H9 (cell line): ENCODE data around the gene RAB7B. TPM values are rescaled to one million over a fixed set of nuclear protein-coding genes. Genes with fewer than 3 reads are reported as not detected.

Experiments
- DNase-seq: peaks from one replicate; pipeline ENCODE4 v3.0.0-alpha.2; 2017
- H2AFZ ChIP-seq: one replicate; pipeline ENCODE4 v1.6.1; 2013; ENCODE audit warnings: mild to moderate bottlenecking, low read length, control low read depth, moderate library complexity
- H2AK5ac ChIP-seq: 2 replicates; pipeline ENCODE4 v1.6.1; 2013; ENCODE audit warnings: low read length, control low read depth, mixed read lengths; ENCODE audit not compliant: insufficient read length
- H2BK120ac ChIP-seq: one replicate; pipeline ENCODE4 v1.6.1; 2013; ENCODE audit warnings: low read depth, mild to moderate bottlenecking, low read length, control low read depth, inconsistent platforms; ENCODE audit not compliant: poor library complexity, severe bottlenecking
- H2BK12ac ChIP-seq: 2 replicates; pipeline ENCODE4 v1.6.1; 2013; ENCODE audit warnings: low read length, control low read depth, mixed read lengths, low read depth; ENCODE audit not compliant: insufficient read length
- H2BK15ac ChIP-seq: 2 replicates; pipeline ENCODE4 v1.6.1; 2013; ENCODE audit warnings: low read depth, low read length, control low read depth
- H2BK20ac ChIP-seq: one replicate; pipeline ENCODE4 v1.6.1; 2013; ENCODE audit warnings: low read depth, mild to moderate bottlenecking, low read length, control low read depth, inconsistent platforms; ENCODE audit not compliant: poor library complexity, severe bottlenecking
- H2BK5ac ChIP-seq: 2 replicates; pipeline ENCODE4 v1.6.1; 2013; ENCODE audit warnings: low read length, control low read depth, mixed read lengths; ENCODE audit not compliant: insufficient read length
- H3K14ac ChIP-seq: 2 replicates; pipeline ENCODE4 v1.6.1; 2013; ENCODE audit warnings: low read length, control low read depth; ENCODE audit not compliant: insufficient read depth
- H3K18ac ChIP-seq: 2 replicates; pipeline ENCODE4 v1.6.1; 2013; ENCODE audit warnings: low read depth, mild to moderate bottlenecking, mixed read lengths, low read length, control low read depth; ENCODE audit not compliant: insufficient read length
- H3K23ac ChIP-seq: 2 replicates; pipeline ENCODE4 v1.6.1; 2013; ENCODE audit warnings: low read length, control low read depth, mixed read lengths, low read depth; ENCODE audit not compliant: insufficient read length
- H3K23me2 ChIP-seq: 2 replicates; pipeline ENCODE4 v1.6.1; 2013; ENCODE audit warnings: low read depth, mild to moderate bottlenecking, mixed read lengths, low read length, control low read depth; ENCODE audit not compliant: insufficient read length, poor library complexity, severe bottlenecking
- H3K27ac ChIP-seq: 2 replicates; pipeline ENCODE4 v1.5.1; 2013; ENCODE audit warnings: low read length, control low read depth, mixed read lengths, low read depth; ENCODE audit not compliant: insufficient read length
- H3K27me3 ChIP-seq: 2 replicates; pipeline ENCODE4 v1.6.1; 2013; ENCODE audit warnings: low read length, control low read depth, inconsistent platforms; ENCODE audit not compliant: insufficient read depth
- H3K4ac ChIP-seq: 2 replicates; pipeline ENCODE4 v1.6.1; 2013; ENCODE audit warnings: low read depth, mild to moderate bottlenecking, control low read depth, inconsistent platforms, low read length, moderate library complexity
- H3K4me1 ChIP-seq: 2 replicates; pipeline ENCODE4 v1.6.1; 2013; ENCODE audit warnings: low read length, control low read depth, inconsistent platforms; ENCODE audit not compliant: insufficient read depth
- H3K4me2 ChIP-seq: 2 replicates; pipeline ENCODE4 v1.6.1; 2013; ENCODE audit warnings: low read length, control low read depth, mixed read lengths; ENCODE audit not compliant: insufficient read length, insufficient read depth
- H3K56ac ChIP-seq: 2 replicates; pipeline ENCODE4 v1.6.1; 2013; ENCODE audit warnings: low read depth, mild to moderate bottlenecking, mixed read lengths, low read length, control low read depth; ENCODE audit not compliant: insufficient read length
- H3K79me1 ChIP-seq: 2 replicates; pipeline ENCODE4 v1.6.1; 2013; ENCODE audit warnings: low read depth, mild to moderate bottlenecking, moderate library complexity, low read length, control low read depth, inconsistent platforms; ENCODE audit not compliant: insufficient read depth, poor library complexity, severe bottlenecking
- H3K79me2 ChIP-seq: 2 replicates; pipeline ENCODE4 v1.6.1; 2013; ENCODE audit warnings: low read length, control low read depth, inconsistent platforms; ENCODE audit not compliant: insufficient read depth
- H3K9ac ChIP-seq: 2 replicates; pipeline ENCODE4 v1.6.1; 2013; ENCODE audit warnings: low read length, control low read depth, mixed read lengths; ENCODE audit not compliant: insufficient read length; ENCODE audit errors: extremely low read depth
- H3K9me3 ChIP-seq: one replicate; pipeline ENCODE4 v1.6.1; 2013; ENCODE audit warnings: low read depth, low read length, inconsistent platforms; ENCODE audit not compliant: control insufficient read depth
- H3T11ph ChIP-seq: one replicate; pipeline ENCODE4 v1.6.1; 2013; ENCODE audit warnings: mild to moderate bottlenecking, low read length, control low read depth, inconsistent platforms
- H4K20me1 ChIP-seq: one replicate; pipeline ENCODE4 v1.6.1; 2013; ENCODE audit not compliant: control insufficient read depth, insufficient read length, insufficient read depth
- H4K5ac ChIP-seq: 2 replicates; pipeline ENCODE4 v1.6.1; 2013; ENCODE audit warnings: low read depth, mild to moderate bottlenecking, mixed read lengths, low read length, control low read depth; ENCODE audit not compliant: insufficient read length
- H4K8ac ChIP-seq: replicated peaks from 2 replicates; pipeline ENCODE4 v1.6.1; 2013; ENCODE audit warnings: low read length, control low read depth, mixed read lengths, low read depth; ENCODE audit not compliant: insufficient read length
- H4K91ac ChIP-seq: 2 replicates; pipeline ENCODE4 v1.6.1; 2013; ENCODE audit warnings: low read depth, mild to moderate bottlenecking, moderate library complexity, mixed read lengths, low read length, control low read depth; ENCODE audit not compliant: insufficient read length
- H3K27ac Mint-ChIP-seq, 3 experiments: 2 replicates in 2 of 3; 3 replicates in 1 of 3; pipeline ENCODE4 v1.8.0; 2020 to 2021; ENCODE audit warnings: mixed read lengths in 3 of 3, mild to moderate bottlenecking in 1 of 3, moderate library complexity in 1 of 3
- H3K27me3 Mint-ChIP-seq: 2 replicates; pipeline ENCODE4 v1.8.0; 2021; ENCODE audit warnings: low read depth, mild to moderate bottlenecking, moderate library complexity, mixed read lengths
- H3K36me3 Mint-ChIP-seq, 3 experiments: 2 replicates in 2 of 3; 3 replicates in 1 of 3; pipeline ENCODE4 v1.8.0; 2020 to 2021; ENCODE audit warnings: low read depth in 3 of 3, mixed read lengths in 3 of 3; ENCODE audit not compliant: insufficient read depth in 1 of 3
- H3K4me1 Mint-ChIP-seq, 2 experiments: 2 replicates each; pipeline ENCODE4 v1.8.0; 2020; ENCODE audit warnings: mixed read lengths in 2 of 2
- H3K4me3 Mint-ChIP-seq, 2 experiments: 2 replicates in 1 of 2; 3 replicates in 1 of 2; pipeline ENCODE4 v1.8.0; 2020 to 2021; ENCODE audit warnings: mild to moderate bottlenecking in 2 of 2, mixed read lengths in 2 of 2, moderate library complexity in 1 of 2
- H3K9me3 Mint-ChIP-seq, 2 experiments: 2 replicates in 1 of 2; 3 replicates in 1 of 2; pipeline ENCODE4 v1.8.0; 2020; ENCODE audit warnings: mild to moderate bottlenecking in 2 of 2, mixed read lengths in 2 of 2, moderate library complexity in 1 of 2
- WGBS: extraction: QIAGEN DNeasy Blood & Tissue Kit; methylation state at CpG from one replicate; pipeline ENCODE4 v1.1.7; 2013; ENCODE audit warnings: missing lambda C conversion rate, low lambda C conversion rate, mixed read lengths; ENCODE audit not compliant: insufficient read length; ENCODE audit errors: extremely low coverage; 5-methylcytosine and 5-hydroxymethylcytosine counted together
- total RNA-seq: library from RNA; stranded (reverse); gene quantifications from 2 replicates; pipeline ENCODE4 v1.2.1, GENCODE V29; 2021
- TF ChIP-seq, protein P1 (sequence below): fragments of 200-600 bp; sonication (generic); conservative IDR thresholded peaks from 3 replicates; pipeline ENCODE4 v1.8.0; 2021; ENCODE audit warnings: antibody characterized with exemption, mild to moderate bottlenecking

The RAB7B gene
- total RNA-seq, 1 experiment from 2014 or later, result 0.68 TPM

DNA sequence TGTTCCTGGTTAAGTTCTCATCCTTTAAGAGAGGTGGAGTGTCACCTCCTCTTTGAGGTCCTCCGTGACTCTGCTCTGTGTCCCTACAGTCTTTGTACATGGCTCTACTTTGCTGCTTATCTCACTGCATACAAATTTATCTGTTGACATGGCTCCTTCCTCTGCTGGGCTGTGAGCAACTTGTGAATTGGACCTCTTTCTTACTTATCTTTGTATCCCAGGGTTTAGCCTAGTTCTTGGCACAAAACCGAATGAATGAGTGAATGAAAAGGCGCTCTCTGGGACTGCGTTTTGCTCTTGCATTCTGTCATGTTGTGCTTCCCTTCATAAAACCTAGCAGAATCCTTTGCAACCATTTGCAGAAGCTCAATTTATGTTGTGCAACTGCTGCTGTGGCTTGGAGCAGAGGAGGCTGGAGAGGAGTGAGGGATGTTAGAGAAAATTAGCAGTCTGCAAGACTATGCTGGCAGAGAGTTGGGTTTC lies 72.4 kb downstream of the RAB7B start:
- H3K79me2 ChIP-seq, result no peaks in the 10 kb centered on the region
- TF ChIP-seq, protein P1, sequence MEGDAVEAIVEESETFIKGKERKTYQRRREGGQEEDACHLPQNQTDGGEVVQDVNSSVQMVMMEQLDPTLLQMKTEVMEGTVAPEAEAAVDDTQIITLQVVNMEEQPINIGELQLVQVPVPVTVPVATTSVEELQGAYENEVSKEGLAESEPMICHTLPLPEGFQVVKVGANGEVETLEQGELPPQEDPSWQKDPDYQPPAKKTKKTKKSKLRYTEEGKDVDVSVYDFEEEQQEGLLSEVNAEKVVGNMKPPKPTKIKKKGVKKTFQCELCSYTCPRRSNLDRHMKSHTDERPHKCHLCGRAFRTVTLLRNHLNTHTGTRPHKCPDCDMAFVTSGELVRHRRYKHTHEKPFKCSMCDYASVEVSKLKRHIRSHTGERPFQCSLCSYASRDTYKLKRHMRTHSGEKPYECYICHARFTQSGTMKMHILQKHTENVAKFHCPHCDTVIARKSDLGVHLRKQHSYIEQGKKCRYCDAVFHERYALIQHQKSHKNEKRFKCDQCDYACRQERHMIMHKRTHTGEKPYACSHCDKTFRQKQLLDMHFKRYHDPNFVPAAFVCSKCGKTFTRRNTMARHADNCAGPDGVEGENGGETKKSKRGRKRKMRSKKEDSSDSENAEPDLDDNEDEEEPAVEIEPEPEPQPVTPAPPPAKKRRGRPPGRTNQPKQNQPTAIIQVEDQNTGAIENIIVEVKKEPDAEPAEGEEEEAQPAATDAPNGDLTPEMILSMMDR, result no peak
- no peaks in the 10 kb centered on the region for H3K27me3 ChIP-seq

More for the DNA sequence above, 72.4 kb downstream of the RAB7B start:
- Histone ChIP-seq H2AK5ac (no peak overlapping the region), H4K8ac (no peak overlapping the region), H3K56ac (no peak overlapping the region), H4K91ac (no peak overlapping the region), H4K5ac (no peak overlapping the region), H3K14ac (no peak overlapping the region), H3K79me1 (no peaks in the 10 kb centered on the region), H2BK120ac (no peak overlapping the region), H2AFZ (no peak overlapping the region), H2BK5ac (no peak overlapping the region), H2BK20ac (no peak overlapping the region), H2BK12ac (no peak overlapping the region), H3K27ac (no peak overlapping the region), H3K9me3 (no peaks in the 10 kb centered on the region), H3K9ac (no peak overlapping the region), H3K23me2 (no peaks in the 10 kb centered on the region), H3T11ph (no peak overlapping the region), H3K18ac (no peak overlapping the region), H4K20me1 (no peaks in the 10 kb centered on the region), H3K4me1 (peaks cover 4% of the 10 kb centered on the region; the same call in 1 of the 2 replicates), H2BK15ac (no peak overlapping the region), H3K23ac (no peak overlapping the region), H3K4ac (no peak overlapping the region), H3K4me2 (no peak overlapping the region)
- H3K4me3 Mint-ChIP-seq, result no peak overlapping the region
- H3K4me1 Mint-ChIP-seq, result peaks cover 19 to 22% of the 10 kb centered on the region in 2 experiments
- no CpG with 5 or more reads among the region's 4 CpGs for WGBS
- H3K9me3 Mint-ChIP-seq, result no peaks in the 10 kb centered on the region; a peak in 1 of 5 replicates
- H3K27me3 Mint-ChIP-seq, result no peaks in the 10 kb centered on the region; the same call in 1 of the 2 replicates
- H3K27ac Mint-ChIP-seq, result no peak overlapping the region
- H3K36me3 Mint-ChIP-seq, result no peaks in the 10 kb centered on the region
- DNase-seq, result no peak
